Smooth muscle cell (in vitro differentiated cells): ENCODE measurements around the gene OR6B2. TPM values are rescaled to one million over a fixed set of nuclear protein-coding genes. Genes with fewer than 3 reads are reported as not detected.

Experiments
- DNase-seq: peaks from one replicate; lab custom pipeline; 2025; ENCODE audit not compliant: unreplicated experiment; lab: John Stamatoyannopoulos, UW
- H2AFZ ChIP-seq: fragments of 200-600 bp; sonication (generic); 2 replicates; pipeline ENCODE4 v1.6.0; 2016; ENCODE audit warnings: antibody characterized with exemption, low read depth, mild to moderate bottlenecking
- H3F3A ChIP-seq: fragments of 200-600 bp; sonication (generic); 2 replicates; pipeline ENCODE4 v1.6.0; 2017; ENCODE audit warnings: antibody characterized with exemption, low read depth
- H3K27ac ChIP-seq: fragments of 200-600 bp; sonication (generic); 2 replicates; pipeline ENCODE4 v1.5.1; 2016; ENCODE audit warnings: low read depth, mild to moderate bottlenecking
- H3K27me3 ChIP-seq: fragments of 200-600 bp; sonication (generic); 2 replicates; pipeline ENCODE4 v1.6.1; 2016; ENCODE audit warnings: low read depth, mild to moderate bottlenecking
- H3K36me3 ChIP-seq: fragments of 200-600 bp; sonication (generic); 2 replicates; pipeline ENCODE4 v1.5.1; 2016; ENCODE audit warnings: low read depth
- H3K4me1 ChIP-seq: fragments of 200-600 bp; sonication (generic); 2 replicates; pipeline ENCODE4 v1.5.1; 2016; ENCODE audit warnings: low read depth
- H3K4me2 ChIP-seq: fragments of 200-600 bp; sonication (generic); 2 replicates; pipeline ENCODE4 v1.6.0; 2016; ENCODE audit warnings: mild to moderate bottlenecking
- H3K4me3 ChIP-seq: fragments of 200-600 bp; sonication (generic); 2 replicates; pipeline ENCODE4 v1.5.1; 2016; ENCODE audit warnings: mild to moderate bottlenecking
- H3K79me2 ChIP-seq: fragments of 200-600 bp; sonication (generic); 2 replicates; pipeline ENCODE4 v1.6.0; 2016; ENCODE audit warnings: low read depth, mild to moderate bottlenecking
- H3K9ac ChIP-seq: fragments of 200-600 bp; sonication (generic); 2 replicates; pipeline ENCODE4 v1.6.0; 2016; ENCODE audit warnings: low read depth
- H3K9me3 ChIP-seq: fragments of 200-600 bp; sonication (generic); replicated peaks from 2 replicates; pipeline ENCODE4 v1.5.1; 2016; ENCODE audit warnings: low read depth
- H4K20me1 ChIP-seq: fragments of 200-600 bp; sonication (generic); 2 replicates; pipeline ENCODE4 v1.6.0; 2016; ENCODE audit warnings: low read depth
- CTCF ChIP-seq: fragments of 200-600 bp; sonication (generic); IDR thresholded peaks from 2 replicates; pipeline ENCODE4 v1.5.1; 2017; ENCODE audit warnings: borderline replicate concordance, mild to moderate bottlenecking, antibody characterized with exemption; ENCODE audit not compliant: insufficient read depth, poor library complexity, severe bottlenecking
- WGBS: methylation state at CpG from one replicate; pipeline ENCODE4 v1.1.7; 2016; ENCODE audit warnings: low lambda C conversion rate; 5-methylcytosine and 5-hydroxymethylcytosine counted together
- polyA plus RNA-seq: library from polyadenylated mRNA; unstranded; fragments of >200 nt; fragmentation: Nextera tagmentation; extraction: Ambion mirVana; gene quantifications from 2 replicates; pipeline ENCODE4 v1.2.1, GENCODE V29; 2016
- total RNA-seq: library from RNA; depleted of rRNA; stranded (reverse); fragments of >200 nt; gene quantifications from 2 replicates; pipeline ENCODE4 v1.2.3, GENCODE V29; 2014

Gene OR6B2
- total and polyA plus RNA-seq, 2 experiments from 2014 or later, result not detected

- 96% methylated on average over 9 of the region's 9 CpGs for WGBS
- Histone ChIP-seq H3F3A (no peaks in the 10 kb centered on the region), H3K9me3 (no peaks in the 10 kb centered on the region), H3K36me3 (peaks cover 19% of the 10 kb centered on the region), H3K4me3 (no peak overlapping the region), H2AFZ (no peak overlapping the region), H3K4me1 (no peaks in the 10 kb centered on the region), H3K4me2 (no peak overlapping the region), H4K20me1 (peaks cover 9% of the 10 kb centered on the region), H3K79me2 (no peaks in the 10 kb centered on the region), H3K27ac (no peak overlapping the region), H3K9ac (no peak overlapping the region), H3K27me3 (no peaks in the 10 kb centered on the region)
- no peak for DNase-seq
- TF ChIP-seq CTCF, result no peak
These were observed 15.9 kb downstream of the OR6B2 start for GRCh38 chr2:240014327-240014726.

- Histone ChIP-seq H3K9ac (no peak overlapping the region), H3K79me2 (no peaks in the 10 kb centered on the region), H3K4me2 (no peak overlapping the region), H4K20me1 (peaks cover 8% of the 10 kb centered on the region), H3K4me3 (no peak overlapping the region), H3K9me3 (no peaks in the 10 kb centered on the region), H3K4me1 (no peaks in the 10 kb centered on the region), H3F3A (no peaks in the 10 kb centered on the region), H3K36me3 (peaks cover 17% of the 10 kb centered on the region), H2AFZ (no peak overlapping the region), H3K27me3 (no peaks in the 10 kb centered on the region), H3K27ac (no peak overlapping the region)
- TF ChIP-seq CTCF, result peak; percentile 8
- no peak for DNase-seq
- 100% methylated on average over 1 of the region's 1 CpG for WGBS
These were observed 16.9 kb downstream of the OR6B2 start for GRCh38 chr2:240013343-240013742.

GRCh38 chr2:240002983-240003382 is 27.2 kb downstream of the OR6B2 start:
- no peaks in the 10 kb centered on the region for H3K27me3 ChIP-seq
- peaks cover 9% of the 10 kb centered on the region for H4K20me1 ChIP-seq
- no peak overlapping the region for H3K4me3 ChIP-seq
- H3K9ac ChIP-seq, result no peak overlapping the region
- H3F3A ChIP-seq, result no peaks in the 10 kb centered on the region
- H2AFZ ChIP-seq, result no peak overlapping the region
- H3K27ac ChIP-seq, result no peak overlapping the region
- H3K9me3 ChIP-seq, result no peaks in the 10 kb centered on the region
- WGBS, result 94% methylated on average over 7 of the region's 7 CpGs
- no peak for TF ChIP-seq CTCF
- no peak for DNase-seq
- no peaks in the 10 kb centered on the region for H3K4me1 ChIP-seq
- H3K4me2 ChIP-seq, result no peak overlapping the region
- no peaks in the 10 kb centered on the region for H3K79me2 ChIP-seq
- peaks cover 16% of the 10 kb centered on the region for H3K36me3 ChIP-seq

DNA sequence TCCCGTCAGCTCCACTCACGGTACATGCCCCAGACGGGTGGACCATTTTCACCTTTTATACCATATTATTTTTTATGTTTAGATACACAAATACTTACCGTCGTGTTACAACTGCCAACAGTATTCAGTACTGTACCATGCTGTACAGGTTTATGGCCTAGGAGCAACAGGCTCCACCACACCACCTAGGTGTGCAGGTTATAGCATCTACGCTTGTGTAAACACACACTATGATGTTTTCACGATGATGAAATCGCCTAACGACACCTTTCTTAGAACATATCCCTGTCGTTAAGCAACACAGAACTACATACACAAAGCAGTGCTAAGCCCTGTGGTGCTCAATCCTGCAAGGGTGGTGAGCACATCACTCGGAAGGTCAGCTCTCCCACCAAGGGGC is 29.6 kb downstream of the OR6B2 start:
- H3K4me3 ChIP-seq, result no peak overlapping the region
- H3K27me3 ChIP-seq, result no peaks in the 10 kb centered on the region
- no peak for DNase-seq
- TF ChIP-seq CTCF, result no peak
- H3K4me2 ChIP-seq, result no peak overlapping the region
- H3K79me2 ChIP-seq, result no peaks in the 10 kb centered on the region
- no peaks in the 10 kb centered on the region for H4K20me1 ChIP-seq
- no peak overlapping the region for H3K27ac ChIP-seq
- H3F3A ChIP-seq, result no peaks in the 10 kb centered on the region
- no peak overlapping the region for H2AFZ ChIP-seq
- WGBS, result 96% methylated on average over 11 of the region's 11 CpGs
- H3K9ac ChIP-seq, result no peak overlapping the region
- H3K9me3 ChIP-seq, result no peaks in the 10 kb centered on the region
- H3K4me1 ChIP-seq, result no peaks in the 10 kb centered on the region
- H3K36me3 ChIP-seq, result peaks cover 16% of the 10 kb centered on the region
